ENCODE results near the gene CPA5.

DNA sequence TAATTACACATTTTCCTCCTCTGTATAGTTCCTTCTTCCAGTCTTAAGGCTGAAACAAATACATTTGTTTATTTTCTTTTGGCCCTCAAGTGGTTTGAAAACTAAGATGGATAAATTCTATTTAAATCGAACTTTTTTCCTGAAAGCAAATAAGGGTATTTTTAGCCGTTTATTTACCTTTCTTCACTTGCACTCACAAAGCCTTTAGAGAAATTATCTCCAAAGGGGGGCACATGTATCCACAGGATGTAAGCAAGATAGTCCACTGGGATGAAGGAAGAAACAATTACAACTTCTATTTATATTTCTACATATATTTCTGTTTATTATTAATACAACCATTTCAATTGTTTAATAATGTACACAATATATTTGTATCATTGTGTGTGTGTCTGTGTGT is 41.5 kb upstream of the CPA5 start:
- TF ChIP-seq, protein P1, sequence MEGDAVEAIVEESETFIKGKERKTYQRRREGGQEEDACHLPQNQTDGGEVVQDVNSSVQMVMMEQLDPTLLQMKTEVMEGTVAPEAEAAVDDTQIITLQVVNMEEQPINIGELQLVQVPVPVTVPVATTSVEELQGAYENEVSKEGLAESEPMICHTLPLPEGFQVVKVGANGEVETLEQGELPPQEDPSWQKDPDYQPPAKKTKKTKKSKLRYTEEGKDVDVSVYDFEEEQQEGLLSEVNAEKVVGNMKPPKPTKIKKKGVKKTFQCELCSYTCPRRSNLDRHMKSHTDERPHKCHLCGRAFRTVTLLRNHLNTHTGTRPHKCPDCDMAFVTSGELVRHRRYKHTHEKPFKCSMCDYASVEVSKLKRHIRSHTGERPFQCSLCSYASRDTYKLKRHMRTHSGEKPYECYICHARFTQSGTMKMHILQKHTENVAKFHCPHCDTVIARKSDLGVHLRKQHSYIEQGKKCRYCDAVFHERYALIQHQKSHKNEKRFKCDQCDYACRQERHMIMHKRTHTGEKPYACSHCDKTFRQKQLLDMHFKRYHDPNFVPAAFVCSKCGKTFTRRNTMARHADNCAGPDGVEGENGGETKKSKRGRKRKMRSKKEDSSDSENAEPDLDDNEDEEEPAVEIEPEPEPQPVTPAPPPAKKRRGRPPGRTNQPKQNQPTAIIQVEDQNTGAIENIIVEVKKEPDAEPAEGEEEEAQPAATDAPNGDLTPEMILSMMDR (IDR thresholded peaks at IDR 0.05): no peak
- no peak for TF ChIP-seq POLR2A (IDR thresholded peaks at IDR 0.05)

Data from testis (tissue), 2 donors.